Tibial nerve (tissue), 4 donors: ENCODE data around the gene LIN28B. TPM values are rescaled to one million over a fixed set of nuclear protein-coding genes. Genes with fewer than 3 reads are reported as not detected.

ENCODE experiments used
- DNase-seq, 2 donors: peaks; one replicate each; pipeline ENCODE4 v3.0.0-alpha.2; 2019; ENCODE audit warnings: low spot score in 2 of 2
- H3K27ac ChIP-seq, 4 donors: fragments of 200-600 bp; sonication (generic) in 3 of 4; one replicate each; pipeline ENCODE4 v1.5.1; 2017 to 2019; ENCODE audit warnings: mild to moderate bottlenecking in 1 of 4
- H3K27me3 ChIP-seq, 2 donors: fragments of 200-600 bp; sonication (generic) in 1 of 2; one replicate each; pipeline versions ENCODE4 v1.5.1 to v1.6.0; 2017 to 2019
- H3K36me3 ChIP-seq, 3 donors: fragments of 200-600 bp; sonication (generic); one replicate each; pipeline ENCODE4 v1.5.1; 2018 to 2019
- H3K4me1 ChIP-seq, 4 donors: fragments of 200-600 bp; sonication (generic) in 3 of 4; one replicate each; pipeline ENCODE4 v1.5.1; 2017 to 2019
- H3K4me3 ChIP-seq, 4 donors: fragments of 200-600 bp; sonication (generic) in 3 of 4; one replicate each; pipeline ENCODE4 v1.5.1; 2017 to 2019; ENCODE audit warnings: mild to moderate bottlenecking in 1 of 4, moderate library complexity in 1 of 4
- H3K9me3 ChIP-seq, 4 donors: fragments of 200-600 bp; sonication (generic) in 3 of 4; one replicate each; pipeline ENCODE4 v1.5.1; 2017 to 2019
- CTCF ChIP-seq, 5 experiments: fragments of 200-600 bp in 3 of 5; fragments of 450-650 bp in 2 of 5; sonication (generic) in 3 of 5; IDR thresholded peaks; one replicate each; pipeline ENCODE4 v1.5.1; 2016 to 2019; ENCODE audit warnings: antibody characterized with exemption in 5 of 5, mild to moderate bottlenecking in 3 of 5, moderate library complexity in 2 of 5
- EP300 ChIP-seq, 2 donors: sonication (generic); formaldehyde crosslinking; IDR thresholded peaks; one replicate each; pipeline ENCODE4 v1.6.1; 2017; ENCODE audit warnings: antibody characterized with exemption in 2 of 2, mild to moderate bottlenecking in 1 of 2
- POLR2A ChIP-seq, 2 donors: fragments of 450-650 bp; IDR thresholded peaks; one replicate each; pipeline ENCODE4 v1.6.1; 2017; ENCODE audit warnings: antibody characterized with exemption in 2 of 2, mild to moderate bottlenecking in 2 of 2, moderate library complexity in 2 of 2
- WGBS, 2 donors: methylation state at CpG; one replicate each; pipeline ENCODE4 v1.1.5; 2018; 5-methylcytosine and 5-hydroxymethylcytosine counted together
- total RNA-seq, 4 donors: library from RNA; depleted of rRNA; stranded (reverse); fragments of >200 nt; gene quantifications; one replicate each; pipeline ENCODE4 v1.1.0, GENCODE V29; 2016

LIN28B gene
- total RNA-seq, 4 donors from 2014 or later: not detected

DNA sequence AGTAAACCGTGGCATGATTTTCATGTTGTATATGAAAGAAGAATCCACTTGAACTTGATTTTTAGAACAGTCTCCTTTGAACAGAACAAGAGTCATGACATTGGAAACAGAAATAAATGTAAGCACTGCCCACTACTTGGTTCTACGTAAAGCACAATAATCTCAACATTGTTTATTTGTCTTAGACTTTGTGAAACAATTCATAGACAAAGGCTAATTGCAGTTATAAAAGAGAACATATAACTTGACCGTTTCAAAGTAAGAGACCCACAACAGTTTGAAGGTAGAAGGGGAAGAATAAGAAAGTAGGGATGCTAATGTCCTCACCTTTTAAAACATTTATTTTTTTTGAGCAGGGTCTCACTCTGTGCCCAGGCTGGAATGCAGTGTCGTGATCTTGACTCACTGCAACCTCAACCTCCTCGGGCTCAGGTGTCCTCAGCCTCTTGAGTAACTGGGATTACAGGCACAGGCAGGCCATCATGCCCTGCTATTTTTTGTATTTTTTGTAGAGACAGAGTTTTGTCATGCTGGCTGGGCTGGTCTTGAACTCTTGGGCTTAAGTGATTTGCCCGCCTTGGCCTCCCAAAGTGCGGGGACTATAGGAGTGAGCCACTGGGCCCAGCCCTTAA lies 151.8 kb downstream of the LIN28B start:
- WGBS, 2 donors: 69 to 70% methylated on average over 7 of the region's 7 CpGs
- Histone ChIP-seq H3K4me3 (no peak overlapping the region), H3K27me3 (no peaks in the 10 kb centered on the region), H3K9me3 (no peaks in the 10 kb centered on the region), H3K4me1 (no peaks in the 10 kb centered on the region), H3K27ac (no peak overlapping the region), H3K36me3 (no peaks in the 10 kb centered on the region)
- no peak for DNase-seq
- TF ChIP-seq CTCF (IDR thresholded peaks at IDR 0.05) (no peak), POLR2A (IDR thresholded peaks at IDR 0.05) (no peak), EP300 (IDR thresholded peaks at IDR 0.05) (no peak)

DNA sequence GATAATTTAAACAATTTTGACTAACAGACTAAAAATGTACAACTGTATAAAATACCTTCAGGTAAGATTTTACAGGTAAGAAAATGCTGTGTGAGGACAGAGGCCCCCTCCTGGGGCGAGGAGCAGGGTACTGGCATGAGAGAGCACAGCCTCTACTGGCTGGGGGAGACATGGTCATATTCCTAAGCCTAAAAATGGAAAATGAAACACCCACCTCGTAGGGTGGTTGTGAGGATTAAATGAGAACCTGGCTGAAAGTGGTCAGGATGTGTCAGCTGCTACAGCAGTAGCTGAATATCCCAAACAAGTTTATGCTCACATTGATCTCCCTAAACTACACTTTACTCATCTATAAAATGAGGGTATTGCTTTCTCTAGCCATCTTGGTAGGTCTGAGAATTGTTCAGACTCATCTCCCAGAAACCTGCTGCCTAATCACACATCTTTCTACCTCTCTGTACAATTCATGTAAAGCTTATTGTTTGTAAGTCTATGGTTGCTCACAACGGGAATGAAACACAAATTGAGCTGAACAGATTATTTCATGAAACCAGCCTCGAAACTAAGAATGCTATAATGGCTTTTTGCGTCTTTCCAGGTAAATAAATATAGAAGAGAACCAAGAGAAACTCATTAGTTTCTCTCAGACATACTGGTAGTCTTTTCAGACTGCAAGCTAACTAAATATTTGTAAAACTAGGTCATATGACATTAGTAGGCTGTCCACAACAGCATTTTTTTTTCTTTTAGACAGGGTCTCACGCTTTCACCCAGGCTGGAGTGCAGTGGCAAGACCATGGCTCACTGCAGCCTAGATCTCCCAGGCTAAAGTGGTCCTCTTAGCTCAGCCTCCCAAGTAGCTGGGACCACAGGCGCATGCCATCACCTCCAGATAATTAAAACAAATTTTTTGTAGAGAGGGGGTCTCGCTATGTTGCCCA lies 153.3 kb downstream of the LIN28B start:
- Histone ChIP-seq H3K27me3 (no peaks in the 10 kb centered on the region), H3K9me3 (no peaks in the 10 kb centered on the region), H3K4me1 (no peaks in the 10 kb centered on the region), H3K27ac (no peak overlapping the region), H3K4me3 (no peak overlapping the region), H3K36me3 (peaks cover 0 to under 1% (median 0%) of the 10 kb centered on the region in 3 donors)
- WGBS, 2 donors: 66 to 79% methylated on average over 8 of the region's 8 CpGs
- no peak for DNase-seq
- TF ChIP-seq POLR2A (IDR thresholded peaks at IDR 0.05): no peak
- no peak for TF ChIP-seq EP300 (IDR thresholded peaks at IDR 0.05)
- TF ChIP-seq CTCF (IDR thresholded peaks at IDR 0.05): no peak

DNA sequence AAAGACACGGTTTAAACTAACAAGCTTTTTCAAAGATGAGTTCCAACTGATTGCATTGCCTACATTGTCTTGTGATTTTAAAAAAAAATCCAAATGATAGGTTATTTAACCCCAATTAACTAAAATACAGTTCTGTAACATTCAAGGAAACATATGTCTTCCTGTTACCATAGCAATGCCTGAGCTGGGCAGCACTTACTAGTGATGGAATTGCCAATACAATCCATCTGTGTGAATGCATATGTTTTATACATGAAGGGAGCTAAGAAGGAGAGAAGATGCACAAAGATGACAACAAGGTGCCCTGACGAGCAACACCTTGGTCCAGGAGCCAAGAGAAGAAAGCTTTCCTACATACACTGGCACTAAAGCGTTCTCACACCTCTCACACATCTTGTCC lies 154.2 kb downstream of the LIN28B start:
- no peak overlapping the region for H3K4me3 ChIP-seq
- H3K27me3 ChIP-seq: no peaks in the 10 kb centered on the region

GRCh38 chr6:105111871-105112270 lies 155.0 kb downstream of the LIN28B start:
- H3K36me3 ChIP-seq: peaks cover 0 to 4% (median 0%) of the 10 kb centered on the region in 3 donors
- H3K9me3 ChIP-seq: no peaks in the 10 kb centered on the region
- no peaks in the 10 kb centered on the region for H3K4me1 ChIP-seq
- H3K27me3 ChIP-seq: no peaks in the 10 kb centered on the region
- no peak overlapping the region for H3K4me3 ChIP-seq
- no peak for DNase-seq
- TF ChIP-seq POLR2A (IDR thresholded peaks at IDR 0.05) (no peak), CTCF (IDR thresholded peaks at IDR 0.05) (no peak), EP300 (IDR thresholded peaks at IDR 0.05) (no peak)
- H3K27ac ChIP-seq: no peak overlapping the region
- WGBS, 2 donors: 92 to 96% methylated on average over 2 of the region's 2 CpGs

More for the DNA sequence above, 154.2 kb downstream of the LIN28B start:
- Histone ChIP-seq H3K27ac (no peak overlapping the region), H3K9me3 (no peaks in the 10 kb centered on the region), H3K36me3 (peaks cover 0 to 4% (median 0%) of the 10 kb centered on the region in 3 donors), H3K4me1 (no peaks in the 10 kb centered on the region)
- 84 to 87% methylated on average over 3 of the region's 3 CpGs for WGBS, 2 donors
- no peak for DNase-seq
- TF ChIP-seq EP300 (IDR thresholded peaks at IDR 0.05) (no peak), CTCF (IDR thresholded peaks at IDR 0.05) (no peak), POLR2A (IDR thresholded peaks at IDR 0.05) (no peak)

DNA sequence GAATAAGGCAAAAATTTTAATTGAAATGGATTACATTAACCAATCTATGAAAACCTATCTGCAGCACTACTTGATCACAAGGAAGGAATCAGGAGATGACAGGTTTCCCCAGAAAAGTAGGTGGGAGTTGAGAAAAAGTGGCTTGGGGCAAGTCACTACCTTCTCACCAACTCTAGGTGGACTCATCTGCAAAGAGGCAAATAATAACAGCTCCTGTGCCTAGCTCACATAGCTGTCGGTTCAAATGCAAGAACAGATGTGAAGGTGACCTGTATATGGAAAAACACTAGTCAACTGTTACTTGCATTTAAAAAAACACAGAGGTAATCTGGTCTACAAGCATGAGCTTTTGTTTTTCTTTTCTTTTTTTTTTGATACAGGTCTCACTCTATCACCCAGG lies 155.7 kb downstream of the LIN28B start:
- H3K27me3 ChIP-seq: no peaks in the 10 kb centered on the region
- H3K9me3 ChIP-seq: no peaks in the 10 kb centered on the region
- H3K4me1 ChIP-seq: no peaks in the 10 kb centered on the region
- TF ChIP-seq EP300 (IDR thresholded peaks at IDR 0.05): no peak
- TF ChIP-seq POLR2A (IDR thresholded peaks at IDR 0.05): no peak
- TF ChIP-seq CTCF (IDR thresholded peaks at IDR 0.05): no peak
- no peak overlapping the region for H3K27ac ChIP-seq
- peaks cover 0 to 9% (median 0%) of the 10 kb centered on the region in 3 donors for H3K36me3 ChIP-seq
- DNase-seq: no peak
- WGBS, 2 donors: 80 to 86% methylated on average over 1 of the region's 1 CpG
- H3K4me3 ChIP-seq: no peak overlapping the region
